K562 (cell line): Measurements from ENCODE around the gene SPATA6. TPM values are rescaled to one million over a fixed set of nuclear protein-coding genes. Genes with fewer than 3 reads are reported as not detected.

ENCODE experiments used
- ATAC-seq: fragments of 200-7000 bp; cut with Tn5 transposase; 3 replicates; pipeline ENCODE4 v1.9.1; 2020; ENCODE audit warnings: moderate library complexity
- BruUV-seq: library from RNA; stranded (reverse); fragments of 400-500 nt; replicated peaks from 2 replicates; lab custom pipeline; 2021; lab: Mats Ljungman, UMichigan
- CTCF ChIA-PET: fragments of 300-600 bp; formaldehyde crosslinking; extraction: SDS; loops from one replicate; lab custom pipeline; 2021; ENCODE audit warnings: low intra/inter-chr PET ratio; lab: Yijun Ruan, JAX
- POLR2A ChIA-PET: fragments of 300-600, 350-650 bp; sonication (Branson Sonifier 250); formaldehyde crosslinking; extraction: SDS; loops from one replicate; lab custom pipeline; 2021; ENCODE audit warnings: antibody characterized with exemption, inconsistent platforms; lab: Yijun Ruan, JAX
- DNase-seq, 4 experiments: peaks; one replicate each; pipeline versions ENCODE4 v3.0.0 to v3.0.0-alpha.2; 2011 to 2018; ENCODE audit warnings: low spot score in 3 of 4, mixed read lengths in 3 of 4; ENCODE audit errors: extremely low read depth in 1 of 4
- FAIRE-seq: peaks from 2 replicates; lab custom pipeline; 2011; peaks lifted over from hg19 to GRCh38; lab: Jason Lieb, UNC
- H2AFZ ChIP-seq: 2 replicates; pipeline ENCODE4 v1.6.0; 2011; ENCODE audit warnings: low read depth, low read length, control low read depth, inconsistent platforms
- H3K27ac ChIP-seq: fragments of 200-600 bp; 3 replicates; pipeline ENCODE4 v1.8.0; 2011; ENCODE audit warnings: low read depth, mild to moderate bottlenecking, control low read depth, inconsistent platforms, low read length, moderate library complexity, mixed read lengths; ENCODE audit errors: extremely low read depth
- H3K27me3 ChIP-seq, 2 experiments: fragments of 300-600 bp in 1 of 2; 2 replicates in 1 of 2; 3 replicates in 1 of 2; pipeline versions ENCODE4 v1.6.0 to v1.8.0; 2011; ENCODE audit warnings: inconsistent platforms in 2 of 2, low read length in 2 of 2, mild to moderate bottlenecking in 1 of 2, mixed read lengths in 1 of 2, moderate library complexity in 1 of 2; ENCODE audit not compliant: control insufficient read depth in 2 of 2, insufficient read depth in 2 of 2
- H3K36me3 ChIP-seq: fragments of 300-600 bp; 3 replicates; pipeline ENCODE4 v1.8.0; 2011; ENCODE audit warnings: mild to moderate bottlenecking, low read length, inconsistent platforms; ENCODE audit not compliant: control insufficient read depth, insufficient read depth
- H3K4me1 ChIP-seq, 2 experiments: fragments of 200-600 bp in 1 of 2; replicated peaks in 1 of 2; 2 replicates in 1 of 2; 3 replicates in 1 of 2; pipeline versions ENCODE4 v1.5.1 to v1.8.0; 2011; ENCODE audit warnings: inconsistent platforms in 2 of 2, low read length in 2 of 2, mild to moderate bottlenecking in 1 of 2, mixed read lengths in 1 of 2, moderate library complexity in 1 of 2; ENCODE audit not compliant: control insufficient read depth in 2 of 2, insufficient read depth in 2 of 2
- H3K4me2 ChIP-seq: 2 replicates; pipeline ENCODE4 v1.6.1; 2011; ENCODE audit warnings: low read length, control low read depth, inconsistent platforms, mixed read lengths; ENCODE audit not compliant: insufficient read depth
- H3K4me3 ChIP-seq: fragments of 200-600 bp; sonication (generic), shearing (Covaris generic); 2 replicates; pipeline ENCODE4 v1.5.1; 2016; ENCODE audit warnings: control low read depth, inconsistent platforms
- H3K79me2 ChIP-seq: fragments of 200-600 bp; 3 replicates; pipeline ENCODE4 v1.8.0; 2011; ENCODE audit warnings: low read length, inconsistent platforms; ENCODE audit not compliant: control insufficient read depth, insufficient read depth
- H3K9ac ChIP-seq, 2 experiments: 2 replicates each; pipeline versions ENCODE4 v1.6.0 to v1.6.1; 2011; ENCODE audit warnings: low read depth in 2 of 2, low read length in 2 of 2, control low read depth in 1 of 2, inconsistent platforms in 1 of 2, mild to moderate bottlenecking in 1 of 2, mixed read lengths in 1 of 2; ENCODE audit not compliant: insufficient read depth in 1 of 2
- H3K9me1 ChIP-seq: one replicate; pipeline ENCODE4 v1.6.0; 2011; ENCODE audit warnings: inconsistent platforms, mild to moderate bottlenecking, low read length, moderate library complexity; ENCODE audit not compliant: control insufficient read depth, insufficient read depth
- H3K9me3 ChIP-seq: replicated peaks from 2 replicates; pipeline ENCODE4 v1.5.1; 2011; ENCODE audit warnings: low read depth, low read length, inconsistent platforms; ENCODE audit not compliant: control insufficient read depth, insufficient read depth
- H4K20me1 ChIP-seq: replicated peaks from 2 replicates; pipeline ENCODE4 v1.6.1; 2011; ENCODE audit warnings: low read length, inconsistent platforms, mixed read lengths; ENCODE audit not compliant: control insufficient read depth, insufficient read depth
- ATF1 ChIP-seq, 2 experiments: fragments of 450-650 bp in 1 of 2; IDR thresholded peaks; 2 replicates each; pipeline ENCODE4 v1.6.1; 2016; ENCODE audit warnings: missing compliant biosample characterization in 1 of 2, missing genetic modification characterization in 1 of 2
- CHD1 ChIP-seq: fragments of 200-600 bp; sonication (generic); IDR thresholded peaks from one replicate; pipeline ENCODE4 v1.6.1; 2012; ENCODE audit warnings: mild to moderate bottlenecking, moderate library complexity, low read length, inconsistent platforms
- CREM ChIP-seq: IDR thresholded peaks from 2 replicates; pipeline ENCODE4 v1.6.1; 2014; ENCODE audit warnings: antibody characterized with exemption, low read depth
- EZH2 ChIP-seq: IDR thresholded peaks from 2 replicates; pipeline ENCODE4 v1.6.1; 2012; ENCODE audit warnings: low read depth, mild to moderate bottlenecking, inconsistent platforms, low read length, borderline replicate concordance
- GTF2F1 ChIP-seq: IDR thresholded peaks from 2 replicates; pipeline ENCODE4 v1.6.1; 2011; ENCODE audit warnings: low read depth, low read length, improper control_type of control experiment
- SRSF3 ChIP-seq: fragments of 200-400 bp; formaldehyde crosslinking; IDR thresholded peaks from 2 replicates; pipeline ENCODE4 v1.6.1; 2016; ENCODE audit warnings: mild to moderate bottlenecking, low read length, moderate library complexity; ENCODE audit not compliant: insufficient read depth
- ZNF445 ChIP-seq: fragments of 250-450 bp; sonication (Bioruptor Pico); IDR thresholded peaks from 2 replicates; pipeline ENCODE4 v1.4.0; 2020; ENCODE audit warnings: low read depth, mild to moderate bottlenecking, moderate library complexity
- ZNF584 ChIP-seq: fragments of 200-800 bp; sonication (Bioruptor generic); IDR thresholded peaks from 2 replicates; pipeline ENCODE4 v1.6.1; 2016; ENCODE audit warnings: low read depth, mild to moderate bottlenecking, missing genetic modification characterization, missing compliant biosample characterization
- ZNF589 ChIP-seq: fragments of 200-800 bp; sonication (Bioruptor generic); IDR thresholded peaks from 2 replicates; pipeline ENCODE4 v1.6.1; 2016; ENCODE audit warnings: low read depth, missing genetic modification characterization, missing compliant biosample characterization
- whole genome bisulfite sequencing: fragments of 100-300 bp; shearing (Covaris generic); methylation state at CpG from one replicate; pipeline ENCODE4 v1.1.6; 2016; ENCODE audit warnings: low coverage, mixed read lengths; ENCODE audit not compliant: insufficient coverage; ENCODE audit errors: missing lambda C conversion rate; 5-methylcytosine and 5-hydroxymethylcytosine counted together
- in situ Hi-C: fragments of 300-500 bp; cut with MboI; formaldehyde crosslinking; loops from 4 replicates; pipeline ENCODE4 v1.15.0; 2018; ENCODE audit warnings: inconsistent platforms, mixed read lengths
- intact Hi-C: fragments of 100-400 bp; cut with micrococcal nuclease; formaldehyde crosslinking; loops from 2 replicates; pipeline ENCODE4 v1.14.2; 2022
- polyA plus RNA-seq, 8 experiments: library from polyadenylated mRNA; depleted of rRNA in 4 of 8; stranded (reverse) in 5 of 8; unstranded in 3 of 8; fragments of >200 nt; fragmentation: Nextera tagmentation in 2 of 8; fragmentation: Illumina TruSeq in 1 of 8; extraction: Ambion mirVana in 2 of 8; extraction: Trizol in 1 of 8; gene quantifications; 2 replicates each; pipeline versions ENCODE4 v1.2.1 to v1.2.3, GENCODE V29; 2011 to 2014; ENCODE audit warnings: inconsistent platforms in 1 of 8, missing spikeins in 1 of 8
- total RNA-seq, 7 experiments: library from RNA; depleted of rRNA in 6 of 7; stranded (reverse); fragments of >200 nt in 6 of 7; fragmentation: Illumina TruSeq in 2 of 7; extraction: Trizol in 2 of 7; gene quantifications; 2 replicates each; pipeline versions ENCODE4 v1.2.1 to v1.2.3, GENCODE V29; 2011 to 2021; ENCODE audit warnings: low replicate concordance in 1 of 7
- TF ChIP-seq, protein P1 (sequence below): fragments of 450-650 bp; IDR thresholded peaks from 2 replicates; pipeline ENCODE4 v1.6.1; 2017; ENCODE audit warnings: antibody characterized with exemption, mild to moderate bottlenecking
- TF ChIP-seq, protein P2 (sequence below): fragments of 450-650 bp; IDR thresholded peaks from 2 replicates; pipeline ENCODE4 v1.6.1; 2016; ENCODE audit warnings: borderline replicate concordance
- TF ChIP-seq, protein P3 (sequence below): sonication (generic); formaldehyde crosslinking; IDR thresholded peaks from 2 replicates; pipeline ENCODE4 v1.8.0; 2022; ENCODE audit warnings: missing genetic modification reagents, mild to moderate bottlenecking, borderline replicate concordance
- TF ChIP-seq, protein P4 (sequence below): fragments of 250-450 bp; sonication (Bioruptor Pico); IDR thresholded peaks from 2 replicates; pipeline ENCODE4 v1.4.0; 2020; ENCODE audit warnings: borderline replicate concordance

Gene SPATA6
- total and polyA plus RNA-seq, 9 of the 15 experiments (the other 6 are each of a cell fraction or from before 2014, with no cell fraction given): 0.01 to 0.91 (median 0.18) TPM

DNA sequence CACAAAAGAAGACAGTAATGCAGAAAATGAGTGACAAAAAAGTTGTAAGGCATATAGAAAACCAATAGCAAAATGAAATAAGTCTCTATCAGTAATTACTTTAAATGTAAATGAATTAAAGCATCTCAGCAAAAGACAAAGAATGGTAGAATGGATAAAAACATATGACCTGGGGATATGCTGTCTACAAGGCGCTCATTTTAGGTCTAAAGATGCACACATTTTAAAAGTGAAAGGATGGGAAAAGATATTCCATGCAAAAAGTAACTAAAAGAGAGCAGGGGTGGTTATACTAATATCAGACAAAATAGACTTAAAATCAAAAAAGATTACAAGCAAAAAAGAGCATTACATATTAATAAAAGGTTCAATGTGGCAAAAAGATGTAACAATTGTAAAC lies 41.2 kb downstream of the SPATA6 start (continued):
- TF ChIP-seq, protein P1, sequence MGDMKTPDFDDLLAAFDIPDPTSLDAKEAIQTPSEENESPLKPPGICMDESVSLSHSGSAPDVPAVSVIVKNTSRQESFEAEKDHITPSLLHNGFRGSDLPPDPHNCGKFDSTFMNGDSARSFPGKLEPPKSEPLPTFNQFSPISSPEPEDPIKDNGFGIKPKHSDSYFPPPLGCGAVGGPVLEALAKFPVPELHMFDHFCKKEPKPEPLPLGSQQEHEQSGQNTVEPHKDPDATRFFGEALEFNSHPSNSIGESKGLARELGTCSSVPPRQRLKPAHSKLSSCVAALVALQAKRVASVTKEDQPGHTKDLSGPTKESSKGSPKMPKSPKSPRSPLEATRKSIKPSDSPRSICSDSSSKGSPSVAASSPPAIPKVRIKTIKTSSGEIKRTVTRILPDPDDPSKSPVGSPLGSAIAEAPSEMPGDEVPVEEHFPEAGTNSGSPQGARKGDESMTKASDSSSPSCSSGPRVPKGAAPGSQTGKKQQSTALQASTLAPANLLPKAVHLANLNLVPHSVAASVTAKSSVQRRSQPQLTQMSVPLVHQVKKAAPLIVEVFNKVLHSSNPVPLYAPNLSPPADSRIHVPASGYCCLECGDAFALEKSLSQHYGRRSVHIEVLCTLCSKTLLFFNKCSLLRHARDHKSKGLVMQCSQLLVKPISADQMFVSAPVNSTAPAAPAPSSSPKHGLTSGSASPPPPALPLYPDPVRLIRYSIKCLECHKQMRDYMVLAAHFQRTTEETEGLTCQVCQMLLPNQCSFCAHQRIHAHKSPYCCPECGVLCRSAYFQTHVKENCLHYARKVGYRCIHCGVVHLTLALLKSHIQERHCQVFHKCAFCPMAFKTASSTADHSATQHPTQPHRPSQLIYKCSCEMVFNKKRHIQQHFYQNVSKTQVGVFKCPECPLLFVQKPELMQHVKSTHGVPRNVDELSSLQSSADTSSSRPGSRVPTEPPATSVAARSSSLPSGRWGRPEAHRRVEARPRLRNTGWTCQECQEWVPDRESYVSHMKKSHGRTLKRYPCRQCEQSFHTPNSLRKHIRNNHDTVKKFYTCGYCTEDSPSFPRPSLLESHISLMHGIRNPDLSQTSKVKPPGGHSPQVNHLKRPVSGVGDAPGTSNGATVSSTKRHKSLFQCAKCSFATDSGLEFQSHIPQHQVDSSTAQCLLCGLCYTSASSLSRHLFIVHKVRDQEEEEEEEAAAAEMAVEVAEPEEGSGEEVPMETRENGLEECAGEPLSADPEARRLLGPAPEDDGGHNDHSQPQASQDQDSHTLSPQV: no peak
- TF ChIP-seq ZNF589: no peak
- TF ChIP-seq, protein P2, sequence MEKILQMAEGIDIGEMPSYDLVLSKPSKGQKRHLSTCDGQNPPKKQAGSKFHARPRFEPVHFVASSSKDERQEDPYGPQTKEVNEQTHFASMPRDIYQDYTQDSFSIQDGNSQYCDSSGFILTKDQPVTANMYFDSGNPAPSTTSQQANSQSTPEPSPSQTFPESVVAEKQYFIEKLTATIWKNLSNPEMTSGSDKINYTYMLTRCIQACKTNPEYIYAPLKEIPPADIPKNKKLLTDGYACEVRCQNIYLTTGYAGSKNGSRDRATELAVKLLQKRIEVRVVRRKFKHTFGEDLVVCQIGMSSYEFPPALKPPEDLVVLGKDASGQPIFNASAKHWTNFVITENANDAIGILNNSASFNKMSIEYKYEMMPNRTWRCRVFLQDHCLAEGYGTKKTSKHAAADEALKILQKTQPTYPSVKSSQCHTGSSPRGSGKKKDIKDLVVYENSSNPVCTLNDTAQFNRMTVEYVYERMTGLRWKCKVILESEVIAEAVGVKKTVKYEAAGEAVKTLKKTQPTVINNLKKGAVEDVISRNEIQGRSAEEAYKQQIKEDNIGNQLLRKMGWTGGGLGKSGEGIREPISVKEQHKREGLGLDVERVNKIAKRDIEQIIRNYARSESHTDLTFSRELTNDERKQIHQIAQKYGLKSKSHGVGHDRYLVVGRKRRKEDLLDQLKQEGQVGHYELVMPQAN: no peak

DNA sequence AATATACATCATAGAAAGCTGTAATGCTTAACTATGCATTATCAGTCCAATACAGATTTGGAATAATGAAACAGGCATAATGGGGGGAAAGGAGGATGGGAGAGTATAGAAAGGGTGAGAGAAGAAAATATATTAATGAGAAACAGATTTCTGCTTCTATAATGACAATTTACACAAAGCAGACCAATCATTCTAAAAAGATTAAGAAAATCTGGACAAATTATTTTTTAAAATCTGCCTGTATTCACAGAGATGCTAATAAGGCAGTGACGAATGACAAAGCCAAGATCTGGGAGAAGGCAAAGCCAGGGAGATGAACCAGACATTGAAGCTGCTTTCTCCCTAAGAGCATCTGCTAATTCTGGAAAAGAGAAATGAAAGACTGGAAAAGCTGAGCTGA lies 50.0 kb downstream of the SPATA6 start:
- 0% methylated on average over 1 of the region's 1 CpG for WGBS
- ChIA-PET CTCF (no interaction called here), POLR2A (no interaction called here)
- Histone ChIP-seq H3K27me3 (no peaks in the 10 kb centered on the region), H3K4me2 (no peak overlapping the region), H3K4me1 (no peaks in the 10 kb centered on the region), H3K9me1 (no peaks in the 10 kb centered on the region), H3K79me2 (no peaks in the 10 kb centered on the region), H4K20me1 (no peaks in the 10 kb centered on the region), H3K9ac (no peak overlapping the region), H3K27ac (no peak overlapping the region), H3K36me3 (no peaks in the 10 kb centered on the region), H2AFZ (no peak overlapping the region), H3K4me3 (no peak overlapping the region), H3K9me3 (no peaks in the 10 kb centered on the region)
- in situ Hi-C loops (no loop called here), intact Hi-C loops (no loop called here)
- BruUV-seq: no TSS peak
- no peak for DNase-seq
- ATAC-seq: no peak
- FAIRE-seq: no peak
- TF ChIP-seq CREM (no peak), ZNF584 (CRISPR knock-in tag) (no peak), ATF1 (CRISPR knock-in tag; IDR thresholded peaks at IDR 0.05) (no peak), ATF1 (tag; IDR thresholded peaks at IDR 0.05) (no peak), ZNF445 (CRISPR knock-in tag) (no peak), GTF2F1 (no peak), SRSF3 (no peak), CHD1 (no peak), EZH2 (no peak)
- TF ChIP-seq, protein P3, sequence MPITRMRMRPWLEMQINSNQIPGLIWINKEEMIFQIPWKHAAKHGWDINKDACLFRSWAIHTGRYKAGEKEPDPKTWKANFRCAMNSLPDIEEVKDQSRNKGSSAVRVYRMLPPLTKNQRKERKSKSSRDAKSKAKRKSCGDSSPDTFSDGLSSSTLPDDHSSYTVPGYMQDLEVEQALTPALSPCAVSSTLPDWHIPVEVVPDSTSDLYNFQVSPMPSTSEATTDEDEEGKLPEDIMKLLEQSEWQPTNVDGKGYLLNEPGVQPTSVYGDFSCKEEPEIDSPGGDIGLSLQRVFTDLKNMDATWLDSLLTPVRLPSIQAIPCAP (CRISPR knock-in tag): no peak
- TF ChIP-seq, protein P4, sequence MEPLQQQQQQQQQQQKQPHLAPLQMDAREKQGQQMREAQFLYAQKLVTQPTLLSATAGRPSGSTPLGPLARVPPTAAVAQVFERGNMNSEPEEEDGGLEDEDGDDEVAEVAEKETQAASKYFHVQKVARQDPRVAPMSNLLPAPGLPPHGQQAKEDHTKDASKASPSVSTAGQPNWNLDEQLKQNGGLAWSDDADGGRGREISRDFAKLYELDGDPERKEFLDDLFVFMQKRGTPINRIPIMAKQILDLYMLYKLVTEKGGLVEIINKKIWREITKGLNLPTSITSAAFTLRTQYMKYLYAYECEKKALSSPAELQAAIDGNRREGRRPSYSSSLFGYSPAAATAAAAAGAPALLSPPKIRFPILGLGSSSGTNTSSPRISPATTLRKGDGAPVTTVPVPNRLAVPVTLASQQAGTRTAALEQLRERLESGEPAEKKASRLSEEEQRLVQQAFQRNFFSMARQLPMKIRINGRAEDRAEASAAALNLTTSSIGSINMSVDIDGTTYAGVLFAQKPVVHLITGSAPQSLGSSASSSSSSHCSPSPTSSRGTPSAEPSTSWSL (CRISPR knock-in tag): no peak
